ENCODE data around the gene PRSS23.
"Not testable (repeated sequence)": the region's sequence is repeated elsewhere in the genome, so short reads cannot be mapped to it uniquely, and the experiment has no call there.

The PRSS23 gene

DNA sequence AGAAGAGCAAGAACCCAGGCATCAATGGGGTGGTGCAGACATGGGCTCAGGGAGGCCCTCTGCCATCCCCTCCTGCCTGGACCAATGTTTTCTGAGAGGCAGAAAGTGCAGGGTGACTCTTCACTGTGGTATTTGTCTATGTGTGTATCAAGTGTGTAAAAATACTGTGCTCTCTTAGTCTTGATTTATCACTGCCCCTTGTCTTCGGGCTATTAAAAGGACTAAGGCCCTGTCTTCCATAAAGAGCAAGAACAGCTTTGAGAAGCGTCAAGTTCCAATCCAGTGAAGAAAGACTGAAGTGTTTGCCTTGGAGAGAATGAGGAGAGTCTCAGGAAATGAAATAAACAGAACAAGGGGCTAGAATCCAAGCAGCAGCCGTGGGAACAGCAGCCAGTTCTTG lies 14.4 kb downstream of the PRSS23 start:
- no peak for DNase-seq (ENCODE audit: low read depth)

DNA sequence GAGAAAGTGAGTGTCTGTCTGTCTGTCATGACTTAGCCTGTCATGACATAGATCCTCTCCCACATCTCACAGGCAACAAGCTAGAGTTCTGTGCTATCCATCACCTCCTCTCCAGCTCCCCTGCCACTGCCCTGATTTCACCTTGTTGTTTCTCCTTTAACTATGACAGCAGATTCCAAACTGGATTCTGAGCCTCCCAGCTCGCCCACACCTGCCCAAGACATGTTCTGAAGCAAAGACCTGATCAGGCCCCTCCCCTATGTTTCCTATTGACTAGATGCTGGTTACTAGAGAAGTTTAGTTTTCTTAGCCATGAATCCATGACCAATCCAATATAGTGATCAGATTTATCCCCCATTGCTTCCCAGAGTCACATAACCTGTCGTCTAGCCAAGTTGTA lies 15.4 kb downstream of the PRSS23 start:
- DNase-seq (ENCODE audit: low read depth) = no peak

DNA sequence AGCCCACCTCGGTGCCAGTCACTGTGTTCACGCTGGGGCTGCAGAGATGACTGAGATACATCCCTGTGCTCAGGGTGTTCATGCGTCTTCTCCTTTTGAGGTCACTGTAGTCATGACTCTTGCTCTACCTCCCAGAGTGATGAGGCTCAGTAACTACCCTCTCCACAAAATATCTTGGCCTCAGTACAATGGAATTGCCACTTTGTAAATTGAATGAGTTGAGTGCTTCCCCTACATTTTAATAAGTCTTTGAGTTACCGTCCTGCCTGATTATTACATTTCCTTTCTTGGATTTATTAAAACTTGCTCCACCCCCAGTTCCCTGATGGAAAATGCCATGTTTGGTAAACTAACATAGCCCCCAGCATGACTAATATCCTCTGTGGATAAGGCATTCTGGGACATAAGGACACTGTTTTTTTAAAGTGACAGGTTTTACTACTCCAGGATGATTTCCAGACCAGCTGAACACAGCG lies 15.9 kb downstream of the PRSS23 start:
- peak; percentile 37 for DNase-seq (ENCODE audit: low read depth)

DNA sequence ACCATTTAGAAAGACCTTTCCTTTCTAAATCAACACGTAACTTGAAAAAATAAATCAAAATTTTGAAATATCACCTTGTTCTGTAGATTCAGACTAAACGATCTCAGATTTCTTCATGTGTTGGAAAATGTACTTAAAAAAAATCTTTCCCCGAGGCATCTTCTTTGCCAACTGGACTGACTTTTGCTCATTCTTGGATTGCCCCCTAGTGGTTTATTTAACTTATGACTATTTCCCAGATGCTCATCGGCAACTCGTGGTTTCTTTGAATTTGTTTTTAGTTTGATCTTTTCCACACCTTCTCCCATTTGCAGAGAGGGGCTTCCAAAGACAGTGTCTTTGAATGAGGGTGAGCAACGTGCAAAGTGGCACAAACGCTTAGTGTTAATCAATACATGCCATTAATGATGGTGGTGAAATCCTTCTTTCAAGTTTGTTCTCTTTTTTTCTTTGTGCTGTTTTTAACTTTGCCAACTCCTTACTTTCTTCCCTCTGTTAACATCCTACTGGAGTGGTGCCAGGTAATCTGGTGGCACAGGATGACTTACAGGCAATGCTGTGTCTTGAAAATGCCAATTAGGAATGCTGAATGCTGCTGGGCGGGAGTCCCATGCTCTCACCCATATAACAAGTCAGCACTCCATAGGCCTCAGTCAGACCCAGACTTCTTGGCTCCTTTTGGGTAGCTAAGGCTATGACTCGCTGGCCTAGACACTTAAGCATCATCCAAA lies 18.3 kb downstream of the PRSS23 start:
- peak; percentile 46 for DNase-seq (ENCODE audit: low read depth)

DNA sequence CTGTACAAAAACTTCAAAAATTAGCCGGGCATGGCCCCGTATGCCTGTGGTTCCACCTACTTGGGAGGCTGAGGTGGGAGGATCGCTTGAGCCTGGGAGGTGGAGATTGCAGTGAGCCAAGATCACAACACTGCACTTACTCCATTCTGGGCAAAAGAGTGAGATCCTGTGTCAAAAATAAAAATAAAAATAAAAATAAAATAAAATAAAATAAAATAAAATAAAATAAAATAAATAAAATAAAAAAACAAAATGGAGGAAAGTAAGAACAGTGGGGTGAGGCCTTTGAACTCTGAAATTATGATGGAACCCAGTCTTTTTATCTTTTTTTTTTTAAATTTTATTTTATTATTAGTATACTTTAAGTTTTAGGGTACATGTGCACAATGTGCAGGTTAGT lies 23.8 kb downstream of the PRSS23 start:
- not testable (repeated sequence) for DNase-seq (ENCODE audit: low read depth)

DNA sequence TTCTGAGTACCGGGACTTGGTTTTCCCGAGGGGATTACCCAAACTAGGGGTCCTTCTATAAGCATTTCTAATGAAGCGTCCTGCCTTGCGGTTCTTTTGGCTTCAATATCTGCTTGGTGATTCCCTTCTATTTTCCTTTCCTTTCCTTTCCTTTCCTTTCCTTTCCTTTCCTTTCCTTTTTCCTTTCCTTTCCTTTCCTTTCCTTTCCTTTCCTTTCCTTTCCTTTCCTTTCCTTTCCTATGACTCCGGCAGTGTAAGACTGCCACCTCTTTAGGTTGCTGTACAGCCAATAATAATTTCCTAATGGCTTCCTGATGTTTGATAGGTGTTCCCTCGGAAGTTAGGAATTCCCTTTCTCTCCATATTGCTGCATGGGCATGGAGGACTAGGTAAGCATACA lies 34.0 kb downstream of the PRSS23 start:
- DNase-seq (ENCODE audit: low read depth) = not testable (repeated sequence)

DNA sequence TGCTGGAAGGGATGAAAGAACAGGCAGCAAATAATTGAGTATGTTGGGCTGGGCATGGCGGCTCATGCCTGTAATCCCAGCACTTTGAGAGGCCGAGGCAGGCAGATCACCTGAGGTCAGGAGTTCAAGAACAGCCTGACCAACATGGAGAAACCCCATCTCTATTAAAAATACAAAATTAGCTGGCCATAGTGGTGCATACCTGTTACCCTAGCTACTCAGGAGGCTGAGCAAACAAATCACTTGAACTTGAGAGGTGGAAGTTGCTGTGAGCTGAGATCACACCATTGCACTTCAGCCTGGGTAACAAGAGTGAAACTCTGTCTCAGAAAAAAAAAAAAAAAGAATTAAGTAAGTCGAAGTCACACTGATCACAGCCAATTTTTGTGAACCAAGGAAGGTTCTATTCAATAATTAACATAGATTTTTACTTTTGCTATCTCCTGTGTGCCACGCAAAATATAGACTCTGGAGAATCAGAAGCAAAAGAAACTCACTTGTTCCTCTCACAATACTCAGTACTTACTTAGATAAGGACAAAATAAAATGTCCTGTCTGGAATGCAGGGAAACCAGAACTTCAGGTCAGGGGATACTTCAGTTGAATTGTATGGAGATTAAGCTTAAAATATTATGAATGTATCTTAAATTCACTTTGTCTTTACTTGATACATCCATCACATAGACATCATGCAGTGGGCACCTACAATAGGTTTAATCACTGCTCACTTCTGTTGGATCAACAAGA lies 44.6 kb downstream of the PRSS23 start:
- DNase-seq (ENCODE audit: low read depth) = not testable (repeated sequence)

DNA sequence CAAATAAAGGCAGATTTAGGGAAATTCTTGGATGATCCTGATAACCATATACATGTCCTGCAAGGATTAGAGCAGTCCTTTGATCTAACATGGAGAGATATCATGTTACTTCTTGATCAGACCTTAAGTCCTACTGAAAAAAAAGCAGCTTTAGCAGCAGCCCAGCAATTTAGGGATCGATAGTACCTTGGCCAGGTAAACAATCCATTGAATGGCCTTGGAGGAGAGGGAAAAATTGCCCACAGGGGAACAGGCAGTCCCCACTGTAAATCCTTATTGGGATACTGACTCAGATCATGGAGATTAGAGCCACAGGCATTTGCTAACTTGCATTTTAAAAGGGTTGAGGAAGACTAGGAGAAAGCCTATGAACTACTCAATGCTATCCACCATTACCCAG lies 47.8 kb downstream of the PRSS23 start:
- no peak for DNase-seq (ENCODE audit: low read depth)

DNA sequence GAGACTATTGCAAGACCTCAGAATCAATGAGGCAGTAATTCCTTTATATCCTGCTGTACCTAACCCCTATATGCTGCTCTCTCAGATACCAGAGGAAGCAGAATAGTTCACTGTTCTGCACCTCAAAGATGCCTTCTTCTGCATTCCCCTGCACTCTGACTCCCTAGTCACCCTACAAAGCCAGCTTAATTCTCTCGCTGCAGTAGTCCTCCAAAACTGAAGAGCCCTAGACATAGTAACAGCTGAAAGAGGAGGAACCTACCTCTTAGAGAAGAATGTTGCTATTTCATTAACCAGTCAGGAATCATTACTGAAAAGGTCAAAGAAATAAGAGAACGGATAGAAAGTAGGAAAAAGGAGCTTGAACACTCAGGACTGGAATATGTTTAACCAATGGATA lies 49.3 kb downstream of the PRSS23 start:
- DNase-seq (ENCODE audit: low read depth) = no peak

Measured in non-pigmented ciliary epithelial cell (primary cell).